B cell (primary cell): Measurements from ENCODE around the gene CNRIP1. TPM values are rescaled to one million over a fixed set of nuclear protein-coding genes. Genes with fewer than 3 reads are reported as not detected.
A peak's percentile ranks its signal among the peaks of the same experiment; 100 is the strongest.

Source experiments
- ATAC-seq: fragments of 200-7000 bp; cut with Tn5 transposase; one replicate; pipeline ENCODE4 v1.10.0; 2021; ENCODE audit warnings: low read depth, mild to moderate bottlenecking, moderate number of reproducible peaks, moderate library complexity
- CTCF ChIA-PET: fragments of 350-600 bp; sonication (Branson Sonifier 250); formaldehyde crosslinking; loops from one replicate; lab custom pipeline; 2021; ENCODE audit warnings: antibody characterized with exemption, inconsistent platforms; lab: Charles Lee
- POLR2A ChIA-PET: fragments of 350-600 bp; sonication (Branson Sonifier 250); formaldehyde crosslinking; loops from one replicate; lab custom pipeline; 2021; ENCODE audit warnings: antibody characterized with exemption; lab: Charles Lee
- DNase-seq: peaks from one replicate; pipeline ENCODE4 v3.0.0; 2013
- H2AFZ ChIP-seq: 2 replicates; pipeline ENCODE4 v1.6.1; 2012; ENCODE audit warnings: mild to moderate bottlenecking, low read depth, low read length; ENCODE audit not compliant: insufficient read depth, poor library complexity, severe bottlenecking
- H3K27ac ChIP-seq, 2 donors: 1 replicate in 1 of 2; 2 replicates in 1 of 2; pipeline ENCODE4 v1.5.1; 2012 to 2013; ENCODE audit warnings: low read length in 2 of 2, mild to moderate bottlenecking in 2 of 2, moderate library complexity in 1 of 2
- H3K27me3 ChIP-seq, 4 experiments: fragments of 200-600 bp in 1 of 4; sonication (generic) in 1 of 4; replicated peaks in 1 of 4; 1 replicate in 2 of 4; 2 replicates in 2 of 4; pipeline versions ENCODE4 v1.6.1 to v1.7.0; 2013 to 2016; ENCODE audit warnings: low read length in 3 of 4, mild to moderate bottlenecking in 2 of 4, mixed read lengths in 1 of 4, moderate library complexity in 1 of 4; ENCODE audit not compliant: insufficient read depth in 4 of 4, control insufficient read depth in 3 of 4; ENCODE audit errors: control extremely low read depth in 1 of 4
- H3K36me3 ChIP-seq, 2 experiments: replicated peaks in 1 of 2; 1 replicate in 1 of 2; 2 replicates in 1 of 2; pipeline versions ENCODE4 v1.6.1 to v1.7.1; 2013; ENCODE audit warnings: low read length in 1 of 2; ENCODE audit not compliant: insufficient read depth in 2 of 2, control insufficient read depth in 1 of 2; ENCODE audit errors: control extremely low read depth in 1 of 2, extremely low read depth in 1 of 2
- H3K4me1 ChIP-seq, 2 donors: fragments of 200-600 bp in 1 of 2; sonication (generic) in 1 of 2; 1 replicate in 1 of 2; 2 replicates in 1 of 2; pipeline versions ENCODE4 v1.5.1 to v1.6.1; 2013 to 2017; ENCODE audit warnings: low read length in 2 of 2; ENCODE audit not compliant: control insufficient read depth in 2 of 2, insufficient read depth in 2 of 2
- H3K4me2 ChIP-seq: replicated peaks from 2 replicates; pipeline ENCODE3; 2012; ENCODE audit warnings: mild to moderate bottlenecking, low read depth, low read length; ENCODE audit not compliant: poor library complexity, severe bottlenecking
- H3K4me3 ChIP-seq, 5 experiments: fragments of 200-600 bp in 1 of 5; sonication (generic) in 1 of 5; 1 replicate in 3 of 5; 2 replicates in 2 of 5; pipeline versions ENCODE4 v1.5.1 to v1.7.0; 2011 to 2016; ENCODE audit warnings: low read length in 4 of 5, mild to moderate bottlenecking in 4 of 5, low read depth in 2 of 5, control low read depth in 1 of 5, moderate library complexity in 1 of 5; ENCODE audit not compliant: insufficient read depth in 1 of 5; ENCODE audit errors: control extremely low read depth in 1 of 5, extremely low read depth in 1 of 5
- H3K79me2 ChIP-seq: fragments of 200-600 bp; sonication (generic); one replicate; pipeline ENCODE4 v1.6.0; 2016; ENCODE audit warnings: low read length; ENCODE audit not compliant: control insufficient read depth, insufficient read depth
- H3K9ac ChIP-seq: fragments of 200-600 bp; sonication (generic); 2 replicates; pipeline ENCODE4 v1.6.1; 2017; ENCODE audit warnings: mild to moderate bottlenecking, low read length, moderate library complexity
- H3K9me3 ChIP-seq, 3 donors: one replicate each; pipeline versions ENCODE4 v1.6.1 to v1.7.1; 2013; ENCODE audit warnings: low read length in 2 of 3; ENCODE audit not compliant: control insufficient read depth in 2 of 3, insufficient read depth in 1 of 3; ENCODE audit errors: control extremely low read depth in 1 of 3
- H4K20me1 ChIP-seq: 2 replicates; pipeline ENCODE4 v1.6.0; 2012; ENCODE audit warnings: mild to moderate bottlenecking, low read length; ENCODE audit not compliant: insufficient read depth, control insufficient read depth, poor library complexity, severe bottlenecking
- H3K27ac Mint-ChIP-seq: one replicate; pipeline ENCODE4 v1.8.0; 2021; ENCODE audit warnings: mixed read lengths
- H3K27me3 Mint-ChIP-seq: one replicate; pipeline ENCODE4 v1.8.0; 2021; ENCODE audit warnings: mixed read lengths
- H3K4me1 Mint-ChIP-seq: one replicate; pipeline ENCODE4 v1.8.0; 2021; ENCODE audit warnings: mixed read lengths
- H3K4me3 Mint-ChIP-seq: one replicate; pipeline ENCODE4 v1.8.0; 2021; ENCODE audit warnings: mixed read lengths
- H3K9me3 Mint-ChIP-seq: one replicate; pipeline ENCODE4 v1.8.0; 2022; ENCODE audit warnings: mixed read lengths; ENCODE audit not compliant: insufficient read depth
- CTCF ChIP-seq: fragments of 200-600 bp; IDR thresholded peaks from one replicate; pipeline ENCODE4 v1.8.0; 2022; ENCODE audit warnings: antibody characterized with exemption, mild to moderate bottlenecking
- EZH2 ChIP-seq: IDR thresholded peaks from 2 replicates; pipeline ENCODE4 v1.6.1; 2012; ENCODE audit warnings: borderline replicate concordance, low read depth, mild to moderate bottlenecking, moderate library complexity, low read length; ENCODE audit not compliant: insufficient read depth, poor library complexity, severe bottlenecking
- WGBS: methylation state at CpG from one replicate; pipeline ENCODE4 v1.1.5; 2013; ENCODE audit warnings: missing lambda C conversion rate; ENCODE audit not compliant: insufficient coverage; 5-methylcytosine and 5-hydroxymethylcytosine counted together
- intact Hi-C: fragments of 100-400 bp; cut with micrococcal nuclease; formaldehyde crosslinking; loops from one replicate; pipeline ENCODE4 v1.10.0; 2022
- polyA plus RNA-seq: library from polyadenylated mRNA; depleted of rRNA; stranded (reverse); fragments of >200 nt; gene quantifications from 2 replicates; pipeline ENCODE4 v1.2.3, GENCODE V29; 2012
- total RNA-seq, 2 donors: library from RNA; stranded (reverse); fragments of 120-200 nt in 1 of 2; gene quantifications; 1 replicate in 1 of 2; 2 replicates in 1 of 2; pipeline versions ENCODE4 v1.2.3 to v1.2.4, GENCODE V29; 2013 to 2022

CNRIP1 gene
- total and polyA plus RNA-seq, 2 donors (not counting 1 experiment from before 2014, with no cell fraction given) = not detected

GRCh38 chr2:68295516-68295915, 24.2 kb downstream of the CNRIP1 start:
- Histone ChIP-seq H4K20me1 (no peaks in the 10 kb centered on the region), H3K27ac (no peak overlapping the region), H3K79me2 (no peaks in the 10 kb centered on the region), H3K4me3 (no peak overlapping the region), H3K9ac (no peak overlapping the region), H3K9me3 (no peaks in the 10 kb centered on the region), H3K36me3 (no peaks in the 10 kb centered on the region), H3K4me2 (peak overlapping the region; percentile 7), H3K4me1 (peaks cover 11 to 12% of the 10 kb centered on the region in 2 donors), H3K27me3 (no peaks in the 10 kb centered on the region), H2AFZ (no peak overlapping the region)
- ATAC-seq (no peak), DNase-seq (peak; percentile 47)
- Mint-ChIP-seq H3K4me3 (no peak overlapping the region), H3K4me1 (peaks cover 15% of the 10 kb centered on the region), H3K27me3 (no peaks in the 10 kb centered on the region), H3K9me3 (no peaks in the 10 kb centered on the region), H3K27ac (no peak overlapping the region)
- ChIA-PET CTCF (interaction anchor here (1.0 to 5.5 kb wide), 2 partner anchors 145 to 174 kb away, joined by 3 to 36 read pairs; no protein-coding TSS in a partner anchor), POLR2A (no interaction called here)
- no peak for TF ChIP-seq CTCF
- TF ChIP-seq EZH2 = no peak
- intact Hi-C loops = no loop called here

GRCh38 chr2:68294913-68295312, 24.8 kb downstream of the CNRIP1 start:
- no peak for TF ChIP-seq CTCF
- no peak for TF ChIP-seq EZH2
- no peak for ATAC-seq
- Histone ChIP-seq H3K27me3 (no peaks in the 10 kb centered on the region), H3K4me2 (no peak overlapping the region), H3K9ac (no peak overlapping the region), H4K20me1 (no peaks in the 10 kb centered on the region), H3K79me2 (no peaks in the 10 kb centered on the region), H3K27ac (no peak overlapping the region), H2AFZ (no peak overlapping the region), H3K36me3 (no peaks in the 10 kb centered on the region), H3K9me3 (no peaks in the 10 kb centered on the region), H3K4me1 (peaks cover 11 to 12% of the 10 kb centered on the region in 2 donors), H3K4me3 (no peak overlapping the region)
- H3K4me3 Mint-ChIP-seq = no peak overlapping the region
- intact Hi-C loops = no loop called here
- no CpG with 5 or more reads among the region's 2 CpGs for WGBS
- H3K4me1 Mint-ChIP-seq = peaks cover 15% of the 10 kb centered on the region
- ChIA-PET POLR2A (no interaction called here), CTCF (interaction anchor here (1.0 to 5.5 kb wide), 4 partner anchors 98 to 173 kb away, joined by 3 to 36 read pairs (median 12); no protein-coding TSS in a partner anchor)
- H3K9me3 Mint-ChIP-seq = no peaks in the 10 kb centered on the region
- no peaks in the 10 kb centered on the region for H3K27me3 Mint-ChIP-seq
- no peak overlapping the region for H3K27ac Mint-ChIP-seq
- no peak for DNase-seq
